ENCODE data around the gene SLC6A19.

SLC6A19 gene

GRCh38 chr5:1229822-1230221, 28.4 kb downstream of the SLC6A19 start:
- no peak overlapping the region for H3K4me3 ChIP-seq (ENCODE audit: low read depth, low read length)
- no peak for DNase-seq (ENCODE audit: low read depth, low spot score)
- TF ChIP-seq CTCF (IDR thresholded peaks at IDR 0.05; ENCODE audit: low read depth, low read length): no peak
- in situ Hi-C loops (cut with HindIII; ENCODE audit: low sequenced_read_pairs): no loop called here

- in situ Hi-C loops (cut with HindIII; ENCODE audit: low sequenced_read_pairs): no loop called here
- H3K4me3 ChIP-seq (ENCODE audit: low read depth, low read length): no peak overlapping the region
- DNase-seq (ENCODE audit: low read depth, low spot score): no peak
- no peak for TF ChIP-seq CTCF (IDR thresholded peaks at IDR 0.05; ENCODE audit: low read depth, low read length)
These were observed 29.2 kb downstream of the SLC6A19 start for GRCh38 chr5:1230551-1230950.

- in situ Hi-C loops (cut with HindIII; ENCODE audit: low sequenced_read_pairs): no loop called here
- TF ChIP-seq CTCF (IDR thresholded peaks at IDR 0.05; ENCODE audit: low read depth, low read length): no peak
- DNase-seq (ENCODE audit: low read depth, low spot score): no peak
- no peak overlapping the region for H3K4me3 ChIP-seq (ENCODE audit: low read depth, low read length)
These were observed 30.0 kb downstream of the SLC6A19 start for GRCh38 chr5:1231354-1231905.

- in situ Hi-C loops (cut with HindIII; ENCODE audit: low sequenced_read_pairs): no loop called here
- TF ChIP-seq CTCF (IDR thresholded peaks at IDR 0.05; ENCODE audit: low read depth, low read length): no peak
- DNase-seq (ENCODE audit: low read depth, low spot score): no peak
- H3K4me3 ChIP-seq (ENCODE audit: low read depth, low read length): no peak overlapping the region
These were observed 31.4 kb downstream of the SLC6A19 start for GRCh38 chr5:1232780-1233179.

- DNase-seq (ENCODE audit: low read depth, low spot score): no peak
- no peak overlapping the region for H3K4me3 ChIP-seq (ENCODE audit: low read depth, low read length)
- in situ Hi-C loops (cut with HindIII; ENCODE audit: low sequenced_read_pairs): no loop called here
- no peak for TF ChIP-seq CTCF (IDR thresholded peaks at IDR 0.05; ENCODE audit: low read depth, low read length)
These were observed 34.0 kb downstream of the SLC6A19 start for GRCh38 chr5:1235379-1235778.

GRCh38 chr5:1235838-1236237, 34.4 kb downstream of the SLC6A19 start:
- H3K4me3 ChIP-seq (ENCODE audit: low read depth, low read length): no peak overlapping the region
- no peak for TF ChIP-seq CTCF (IDR thresholded peaks at IDR 0.05; ENCODE audit: low read depth, low read length)
- in situ Hi-C loops (cut with HindIII; ENCODE audit: low sequenced_read_pairs): no loop called here
- DNase-seq (ENCODE audit: low read depth, low spot score): no peak

All from astrocyte of the spinal cord (primary cell).